ENCODE measurements around the gene RNF213. TPM values are rescaled to one million over a fixed set of nuclear protein-coding genes. Genes with fewer than 3 reads are reported as not detected.

RNF213 gene
- total RNA-seq, 6 experiments from 2014 or later: 59.1 to 87.7 (median 73.0) TPM

DNA sequence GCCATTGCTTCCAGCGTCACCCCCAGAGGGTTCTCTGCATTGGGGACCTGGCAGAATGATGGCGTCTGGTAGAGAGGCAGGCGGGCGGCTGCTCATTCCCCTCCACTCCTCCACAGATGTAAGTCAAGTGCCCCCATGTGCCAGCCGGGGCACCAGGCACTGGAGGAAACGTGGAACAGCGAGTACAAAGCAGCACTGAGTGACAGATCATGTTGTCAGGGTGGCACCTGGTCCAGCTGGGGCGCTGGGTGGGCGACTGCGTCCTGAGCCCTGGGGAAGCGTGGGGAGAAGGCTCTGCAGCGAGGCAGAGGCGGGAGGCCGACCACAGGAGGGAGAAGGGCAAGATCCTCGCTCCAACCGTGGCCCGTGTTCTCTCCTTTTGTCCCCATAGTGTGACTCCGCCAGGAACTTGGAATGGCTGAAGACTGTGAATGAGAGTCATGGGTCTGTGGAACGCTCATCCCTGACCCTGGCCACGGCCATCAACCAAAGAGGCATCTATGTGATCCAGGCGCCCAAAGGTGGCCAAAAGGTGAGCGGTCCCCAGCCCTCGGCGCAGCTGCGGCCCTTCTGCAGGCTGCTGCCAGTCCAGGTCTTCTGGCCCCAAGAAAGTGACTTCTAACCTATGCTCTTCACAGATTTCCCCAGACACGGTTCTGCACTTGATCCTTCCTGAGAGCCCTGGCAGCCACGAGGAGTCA, 76.7 kb downstream of the RNF213 start:
- no peak for DNase-seq

DNA sequence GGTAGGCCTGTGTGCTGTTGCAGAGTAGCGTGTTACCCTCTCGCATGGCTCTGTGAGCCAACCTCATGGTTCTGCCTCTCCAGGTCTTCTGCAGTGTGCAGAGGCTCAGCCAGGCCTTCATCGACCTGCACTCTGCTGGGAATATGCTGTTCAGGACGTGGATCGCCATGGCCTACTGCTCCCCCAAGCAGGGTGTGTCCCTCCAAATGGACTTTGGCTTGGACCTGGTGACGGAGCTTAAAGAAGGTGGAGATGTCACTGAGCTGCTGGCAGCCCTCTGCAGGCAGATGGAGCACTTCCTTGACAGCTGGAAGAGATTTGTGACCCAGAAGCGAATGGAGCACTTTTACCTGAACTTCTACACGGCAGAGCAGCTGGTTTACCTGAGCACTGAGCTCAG, 78.5 kb downstream of the RNF213 start:
- Histone ChIP-seq H3K9me3 (no peaks in the 10 kb centered on the region), H3K36me3 (peaks cover 21 to 92% (median 51%) of the 10 kb centered on the region in 4 donors), H3K4me3 (no peak overlapping the region), H3K4me1 (no peaks in the 10 kb centered on the region), H3K27me3 (no peaks in the 10 kb centered on the region), H3K27ac (no peak overlapping the region)
- no peak for TF ChIP-seq POLR2A (IDR thresholded peaks at IDR 0.05)
- TF ChIP-seq, protein P1, sequence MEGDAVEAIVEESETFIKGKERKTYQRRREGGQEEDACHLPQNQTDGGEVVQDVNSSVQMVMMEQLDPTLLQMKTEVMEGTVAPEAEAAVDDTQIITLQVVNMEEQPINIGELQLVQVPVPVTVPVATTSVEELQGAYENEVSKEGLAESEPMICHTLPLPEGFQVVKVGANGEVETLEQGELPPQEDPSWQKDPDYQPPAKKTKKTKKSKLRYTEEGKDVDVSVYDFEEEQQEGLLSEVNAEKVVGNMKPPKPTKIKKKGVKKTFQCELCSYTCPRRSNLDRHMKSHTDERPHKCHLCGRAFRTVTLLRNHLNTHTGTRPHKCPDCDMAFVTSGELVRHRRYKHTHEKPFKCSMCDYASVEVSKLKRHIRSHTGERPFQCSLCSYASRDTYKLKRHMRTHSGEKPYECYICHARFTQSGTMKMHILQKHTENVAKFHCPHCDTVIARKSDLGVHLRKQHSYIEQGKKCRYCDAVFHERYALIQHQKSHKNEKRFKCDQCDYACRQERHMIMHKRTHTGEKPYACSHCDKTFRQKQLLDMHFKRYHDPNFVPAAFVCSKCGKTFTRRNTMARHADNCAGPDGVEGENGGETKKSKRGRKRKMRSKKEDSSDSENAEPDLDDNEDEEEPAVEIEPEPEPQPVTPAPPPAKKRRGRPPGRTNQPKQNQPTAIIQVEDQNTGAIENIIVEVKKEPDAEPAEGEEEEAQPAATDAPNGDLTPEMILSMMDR (IDR thresholded peaks at IDR 0.05): no peak
- intact Hi-C loops (cut with DNase I): no loop called here
- ATAC-seq (peak; percentile 64 to 70 (median 66)), DNase-seq (no peak)
- 93% methylated on average over 2 of the region's 8 CpGs for WGBS (ENCODE audit: insufficient coverage, low coverage, low lambda C conversion rate, missing lambda C conversion rate)

More for the DNA sequence above, 76.7 kb downstream of the RNF213 start:
- TF ChIP-seq POLR2A (IDR thresholded peaks at IDR 0.05): no peak
- TF ChIP-seq, protein P1 (IDR thresholded peaks at IDR 0.05): no peak
- intact Hi-C loops (cut with DNase I): no loop called here
- 93% methylated on average over 8 of the region's 27 CpGs for WGBS (ENCODE audit: insufficient coverage, low coverage, low lambda C conversion rate, missing lambda C conversion rate)
- no peak for ATAC-seq
- H3K4me3 ChIP-seq: no peak overlapping the region
- no peaks in the 10 kb centered on the region for H3K9me3 ChIP-seq
- H3K27me3 ChIP-seq: no peaks in the 10 kb centered on the region
- H3K27ac ChIP-seq: no peak overlapping the region
- no peaks in the 10 kb centered on the region for H3K4me1 ChIP-seq
- H3K36me3 ChIP-seq: peaks cover 14 to 94% (median 46%) of the 10 kb centered on the region in 4 donors

DNA sequence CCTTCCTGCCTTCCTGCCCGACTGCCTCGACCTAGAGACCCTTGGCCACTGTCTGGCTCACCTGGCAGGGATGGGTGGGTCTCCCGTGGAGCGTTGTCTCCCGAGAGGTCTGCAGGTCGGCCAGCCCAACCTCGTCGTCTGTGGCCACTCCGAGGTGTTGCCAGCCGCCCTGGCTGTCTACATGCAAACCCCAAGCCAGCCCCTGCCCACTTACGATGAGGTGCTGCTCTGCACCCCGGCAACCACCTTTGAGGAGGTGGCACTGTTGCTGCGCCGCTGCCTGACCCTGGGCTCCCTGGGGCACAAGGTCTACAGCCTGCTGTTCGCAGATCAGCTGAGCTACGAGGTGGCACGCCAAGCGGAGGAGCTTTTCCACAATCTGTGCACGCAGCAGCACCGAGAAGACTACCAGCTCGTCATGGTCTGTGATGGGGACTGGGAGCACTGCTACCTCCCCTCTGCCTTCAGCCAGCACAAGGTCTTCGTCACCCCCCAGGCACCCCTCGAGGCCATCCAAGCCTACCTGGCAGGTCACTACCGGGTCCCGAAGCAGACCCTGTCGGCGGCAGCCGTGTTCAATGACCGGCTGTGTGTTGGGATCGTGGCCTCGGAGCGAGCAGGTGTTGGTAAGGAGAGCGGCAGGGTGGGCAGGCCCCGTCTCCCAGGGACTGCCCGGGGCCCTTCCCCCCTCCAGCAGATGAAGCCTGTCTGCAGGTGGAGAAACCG, 79.2 kb downstream of the RNF213 start:
- WGBS (ENCODE audit: insufficient coverage, low coverage, low lambda C conversion rate, missing lambda C conversion rate): 92% methylated on average over 5 of the region's 36 CpGs
- DNase-seq (no peak), ATAC-seq (peak in 2 of 4 donors; percentile 17 to 22)
- Histone ChIP-seq H3K9me3 (no peaks in the 10 kb centered on the region), H3K4me1 (no peaks in the 10 kb centered on the region), H3K27ac (no peak overlapping the region), H3K36me3 (peaks cover 21 to 94% (median 49%) of the 10 kb centered on the region in 4 donors), H3K27me3 (no peaks in the 10 kb centered on the region), H3K4me3 (no peak overlapping the region)
- TF ChIP-seq POLR2A (IDR thresholded peaks at IDR 0.05): no peak
- TF ChIP-seq, protein P1 (IDR thresholded peaks at IDR 0.05): no peak
- intact Hi-C loops (cut with DNase I): no loop called here

DNA sequence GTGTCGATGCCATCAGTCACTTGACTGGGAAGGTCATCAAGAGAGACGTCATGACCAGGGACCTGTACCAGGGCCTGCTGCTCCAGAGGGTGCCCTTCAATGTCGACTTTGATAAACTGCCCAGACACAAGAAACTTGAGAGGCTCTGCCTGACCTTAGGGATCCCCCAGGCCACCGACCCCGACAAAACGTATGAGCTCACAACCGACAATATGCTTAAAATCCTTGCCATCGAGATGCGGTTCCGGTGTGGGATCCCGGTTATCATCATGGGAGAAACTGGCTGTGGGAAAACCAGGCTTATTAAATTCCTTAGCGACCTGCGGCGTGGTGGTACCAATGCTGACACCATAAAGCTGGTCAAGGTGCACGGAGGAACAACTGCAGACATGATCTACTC, 84.7 kb downstream of the RNF213 start:
- no peak for TF ChIP-seq POLR2A (IDR thresholded peaks at IDR 0.05)
- TF ChIP-seq, protein P1 (IDR thresholded peaks at IDR 0.05): no peak
- intact Hi-C loops (cut with DNase I): no loop called here
- Histone ChIP-seq H3K27me3 (no peaks in the 10 kb centered on the region), H3K36me3 (peaks cover 24 to 95% (median 52%) of the 10 kb centered on the region in 4 donors), H3K4me1 (no peaks in the 10 kb centered on the region), H3K4me3 (no peak overlapping the region), H3K9me3 (no peaks in the 10 kb centered on the region), H3K27ac (no peak overlapping the region)
- no peak for DNase-seq
- ATAC-seq: no peak
- WGBS (ENCODE audit: insufficient coverage, low coverage, low lambda C conversion rate, missing lambda C conversion rate): 91% methylated on average over 12 of the region's 15 CpGs
